Breast epithelium (tissue), 4 donors: ENCODE data around the gene ZNF750. TPM values are rescaled to one million over a fixed set of nuclear protein-coding genes. Genes with fewer than 3 reads are reported as not detected.

ENCODE experiments used
- DNase-seq, 2 donors: peaks; one replicate each; pipeline ENCODE4 v3.0.0-alpha.2; 2019; ENCODE audit warnings: low spot score in 2 of 2
- H3K27ac ChIP-seq, 2 donors: fragments of 200-600 bp; sonication (generic) in 1 of 2; one replicate each; pipeline ENCODE4 v1.5.1; 2016 to 2019; ENCODE audit warnings: mild to moderate bottlenecking in 1 of 2
- H3K27me3 ChIP-seq, 2 donors: fragments of 200-600 bp; sonication (generic) in 1 of 2; one replicate each; pipeline versions ENCODE4 v1.5.1 to v1.6.0; 2017 to 2019; ENCODE audit warnings: control low read depth in 1 of 2, mild to moderate bottlenecking in 1 of 2
- H3K36me3 ChIP-seq: fragments of 200-600 bp; one replicate; pipeline ENCODE4 v1.5.1; 2019
- H3K4me1 ChIP-seq, 2 donors: fragments of 200-600 bp; sonication (generic); one replicate each; pipeline ENCODE4 v1.5.1; 2016 to 2019; ENCODE audit warnings: control low read depth in 1 of 2
- H3K4me3 ChIP-seq, 3 donors: fragments of 200-600 bp; sonication (generic); 1 replicate in 2 of 3; 2 replicates in 1 of 3; pipeline ENCODE4 v1.5.1; 2016 to 2019; ENCODE audit warnings: mild to moderate bottlenecking in 3 of 3, moderate library complexity in 2 of 3
- H3K9me3 ChIP-seq, 2 donors: fragments of 200-600 bp; sonication (generic) in 1 of 2; one replicate each; pipeline ENCODE4 v1.5.1; 2016 to 2019; ENCODE audit warnings: control low read depth in 1 of 2
- POLR2A ChIP-seq: fragments of 450-650 bp; IDR thresholded peaks from one replicate; pipeline ENCODE4 v1.6.1; 2016; ENCODE audit warnings: antibody characterized with exemption, mild to moderate bottlenecking, moderate library complexity
- POLR2AphosphoS5 ChIP-seq, 3 donors: sonication (generic); formaldehyde crosslinking; IDR thresholded peaks; one replicate each; pipeline ENCODE4 v1.6.1; 2017; ENCODE audit warnings: antibody characterized with exemption in 3 of 3
- intact Hi-C: fragments of 100-400 bp; cut with DNase I; formaldehyde crosslinking; loops from one replicate; pipeline ENCODE4 v1.15.1; 2023; ENCODE audit warnings: low total_unique reads
- total RNA-seq, 3 donors: library from RNA; depleted of rRNA; stranded (reverse); fragments of >200 nt; gene quantifications; one replicate each; pipeline ENCODE4 v1.1.0, GENCODE V29; 2016
- TF ChIP-seq, protein P1 (sequence below), 3 donors: fragments of 450-650 bp; IDR thresholded peaks; one replicate each; pipeline ENCODE4 v1.5.1; 2016 to 2017; ENCODE audit warnings: antibody characterized with exemption in 3 of 3, mild to moderate bottlenecking in 3 of 3, moderate library complexity in 3 of 3

ZNF750 gene
- total RNA-seq, 3 donors from 2014 or later: 5.6 to 7.8 TPM; not detected in 1

DNA sequence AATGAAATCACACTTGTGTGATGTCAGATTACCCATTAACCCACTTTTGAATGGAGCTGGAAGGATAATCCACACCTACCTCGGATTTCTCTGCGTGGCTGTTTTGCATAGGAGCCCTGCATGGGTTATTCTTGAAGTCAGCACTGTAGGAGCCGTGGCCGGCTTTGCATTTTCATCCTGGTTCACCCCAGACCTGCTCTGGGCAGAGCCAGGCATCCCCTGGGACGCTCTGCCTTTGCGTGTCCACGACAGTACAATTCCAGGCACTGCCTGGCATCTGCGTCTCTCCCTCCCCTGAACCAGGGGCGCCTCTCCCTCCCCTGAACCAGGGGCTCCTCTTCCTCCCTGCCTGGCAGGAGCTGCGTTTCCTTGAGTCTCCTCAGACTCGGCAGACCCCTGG is 29.7 kb upstream of the ZNF750 start:
- H3K27ac ChIP-seq: no peak overlapping the region
- H3K36me3 ChIP-seq: no peaks in the 10 kb centered on the region
- H3K4me3 ChIP-seq: no peak overlapping the region
- intact Hi-C loops: no loop called here
- no peak for DNase-seq
- no peaks in the 10 kb centered on the region for H3K27me3 ChIP-seq
- peaks cover 0 to 16% of the 10 kb centered on the region in 2 donors for H3K4me1 ChIP-seq
- no peaks in the 10 kb centered on the region for H3K9me3 ChIP-seq
- TF ChIP-seq, protein P1, sequence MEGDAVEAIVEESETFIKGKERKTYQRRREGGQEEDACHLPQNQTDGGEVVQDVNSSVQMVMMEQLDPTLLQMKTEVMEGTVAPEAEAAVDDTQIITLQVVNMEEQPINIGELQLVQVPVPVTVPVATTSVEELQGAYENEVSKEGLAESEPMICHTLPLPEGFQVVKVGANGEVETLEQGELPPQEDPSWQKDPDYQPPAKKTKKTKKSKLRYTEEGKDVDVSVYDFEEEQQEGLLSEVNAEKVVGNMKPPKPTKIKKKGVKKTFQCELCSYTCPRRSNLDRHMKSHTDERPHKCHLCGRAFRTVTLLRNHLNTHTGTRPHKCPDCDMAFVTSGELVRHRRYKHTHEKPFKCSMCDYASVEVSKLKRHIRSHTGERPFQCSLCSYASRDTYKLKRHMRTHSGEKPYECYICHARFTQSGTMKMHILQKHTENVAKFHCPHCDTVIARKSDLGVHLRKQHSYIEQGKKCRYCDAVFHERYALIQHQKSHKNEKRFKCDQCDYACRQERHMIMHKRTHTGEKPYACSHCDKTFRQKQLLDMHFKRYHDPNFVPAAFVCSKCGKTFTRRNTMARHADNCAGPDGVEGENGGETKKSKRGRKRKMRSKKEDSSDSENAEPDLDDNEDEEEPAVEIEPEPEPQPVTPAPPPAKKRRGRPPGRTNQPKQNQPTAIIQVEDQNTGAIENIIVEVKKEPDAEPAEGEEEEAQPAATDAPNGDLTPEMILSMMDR (IDR thresholded peaks at IDR 0.05): no peak
- TF ChIP-seq POLR2AphosphoS5 (IDR thresholded peaks at IDR 0.05) (no peak), POLR2A (no peak)

DNA sequence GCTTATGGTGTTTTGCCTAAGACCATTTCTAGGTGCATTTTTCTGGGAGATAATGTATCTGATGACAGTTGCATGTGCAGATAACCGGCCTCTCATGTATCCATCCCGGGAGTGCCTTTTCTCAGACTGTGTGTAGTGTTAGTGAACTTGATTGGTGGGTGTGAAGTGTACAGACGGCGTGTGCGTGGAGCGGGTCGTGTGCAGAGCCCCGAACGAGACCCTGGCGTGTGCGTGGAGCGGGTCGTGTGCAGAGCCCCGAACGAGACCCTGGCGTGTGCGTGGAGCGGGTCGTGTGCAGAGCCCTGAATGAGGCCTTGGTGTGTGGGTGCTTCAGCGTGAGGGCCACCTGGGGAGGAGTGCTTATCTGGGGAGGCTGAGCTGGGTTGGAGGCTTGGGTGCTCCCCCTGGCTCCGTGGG is 28.9 kb upstream of the ZNF750 start:
- no peak for DNase-seq
- no peaks in the 10 kb centered on the region for H3K9me3 ChIP-seq
- no peaks in the 10 kb centered on the region for H3K27me3 ChIP-seq
- H3K4me1 ChIP-seq: peaks cover 0 to 10% of the 10 kb centered on the region in 2 donors
- H3K36me3 ChIP-seq: no peaks in the 10 kb centered on the region
- intact Hi-C loops: no loop called here
- TF ChIP-seq, protein P1 (IDR thresholded peaks at IDR 0.05): no peak
- TF ChIP-seq POLR2AphosphoS5 (IDR thresholded peaks at IDR 0.05) (no peak), POLR2A (no peak)
- no peak overlapping the region for H3K27ac ChIP-seq
- no peak overlapping the region for H3K4me3 ChIP-seq

DNA sequence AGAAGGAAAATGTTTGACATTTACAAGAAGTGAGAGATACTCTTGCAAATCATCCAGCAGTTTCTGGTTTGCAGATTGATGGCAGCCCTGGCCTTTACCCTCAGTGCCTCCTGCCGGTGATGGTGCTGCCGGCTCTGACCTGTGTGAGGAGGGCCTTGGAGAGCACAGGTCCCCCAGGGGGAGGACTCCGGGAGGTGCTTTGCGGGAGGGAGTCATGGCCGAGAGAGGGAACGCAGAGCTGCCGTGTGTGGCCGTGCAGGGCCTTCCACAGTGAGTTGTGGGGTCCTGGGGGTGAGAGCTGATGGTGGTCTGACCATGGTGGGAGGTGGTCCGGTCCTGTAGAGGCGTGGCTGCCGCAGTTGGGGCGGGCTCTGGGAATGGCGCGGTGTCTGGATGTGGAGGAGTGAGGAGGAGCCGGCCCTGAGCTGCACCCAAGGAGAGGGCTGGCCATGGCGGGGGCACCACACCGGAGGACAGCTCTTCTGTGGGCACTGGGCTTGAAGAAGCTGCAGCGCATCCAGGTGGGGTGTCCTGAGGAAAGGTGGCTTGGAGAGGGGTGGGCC is 28.0 kb upstream of the ZNF750 start:
- Histone ChIP-seq H3K4me3 (no peak overlapping the region), H3K27me3 (no peaks in the 10 kb centered on the region), H3K36me3 (no peaks in the 10 kb centered on the region), H3K4me1 (peaks cover 0 to 10% of the 10 kb centered on the region in 2 donors), H3K27ac (peak overlapping the region in 1 of 2 donors; percentile 17), H3K9me3 (no peaks in the 10 kb centered on the region)
- DNase-seq: no peak
- intact Hi-C loops: no loop called here
- TF ChIP-seq POLR2A: no peak
- no peak for TF ChIP-seq POLR2AphosphoS5 (IDR thresholded peaks at IDR 0.05)
- TF ChIP-seq, protein P1 (IDR thresholded peaks at IDR 0.05): no peak

DNA sequence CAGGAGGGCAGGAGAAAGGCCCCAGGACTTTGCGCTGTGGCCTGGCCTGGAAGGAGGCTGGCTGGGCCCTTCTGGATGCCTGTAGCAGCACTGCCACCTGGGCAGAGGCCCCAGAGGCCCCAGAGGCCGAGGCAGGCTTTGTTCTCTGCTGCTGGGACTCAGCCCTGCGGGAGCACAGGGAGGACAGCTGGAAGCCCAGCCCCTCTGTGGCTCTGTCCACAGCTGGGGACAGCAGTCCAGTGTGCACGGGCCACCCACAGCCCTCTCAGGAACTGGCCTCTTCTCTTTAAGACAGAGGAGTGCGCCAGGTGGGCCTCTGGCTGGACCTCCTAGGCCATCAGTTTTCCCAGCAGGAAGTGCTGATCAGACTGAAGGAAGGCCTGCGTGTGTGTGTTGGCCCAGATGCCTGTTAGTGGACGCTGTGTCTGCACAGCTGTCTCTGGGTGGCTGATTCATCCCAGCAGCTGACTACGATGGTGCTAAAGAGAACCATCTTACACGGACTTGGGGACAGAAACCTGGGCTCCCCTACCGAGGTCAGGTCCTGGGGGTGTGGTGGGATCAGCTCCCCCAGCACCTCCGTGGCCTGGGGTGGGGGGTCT is 26.9 kb upstream of the ZNF750 start:
- Histone ChIP-seq H3K36me3 (no peaks in the 10 kb centered on the region), H3K27ac (peak overlapping the region; percentile 74 to 88), H3K27me3 (no peaks in the 10 kb centered on the region), H3K4me3 (no peak overlapping the region), H3K4me1 (peaks cover 0 to 10% of the 10 kb centered on the region in 2 donors), H3K9me3 (no peaks in the 10 kb centered on the region)
- TF ChIP-seq POLR2AphosphoS5 (IDR thresholded peaks at IDR 0.05) (no peak), POLR2A (no peak)
- TF ChIP-seq, protein P1 (IDR thresholded peaks at IDR 0.05): no peak
- no peak for DNase-seq
- intact Hi-C loops: no loop called here

DNA sequence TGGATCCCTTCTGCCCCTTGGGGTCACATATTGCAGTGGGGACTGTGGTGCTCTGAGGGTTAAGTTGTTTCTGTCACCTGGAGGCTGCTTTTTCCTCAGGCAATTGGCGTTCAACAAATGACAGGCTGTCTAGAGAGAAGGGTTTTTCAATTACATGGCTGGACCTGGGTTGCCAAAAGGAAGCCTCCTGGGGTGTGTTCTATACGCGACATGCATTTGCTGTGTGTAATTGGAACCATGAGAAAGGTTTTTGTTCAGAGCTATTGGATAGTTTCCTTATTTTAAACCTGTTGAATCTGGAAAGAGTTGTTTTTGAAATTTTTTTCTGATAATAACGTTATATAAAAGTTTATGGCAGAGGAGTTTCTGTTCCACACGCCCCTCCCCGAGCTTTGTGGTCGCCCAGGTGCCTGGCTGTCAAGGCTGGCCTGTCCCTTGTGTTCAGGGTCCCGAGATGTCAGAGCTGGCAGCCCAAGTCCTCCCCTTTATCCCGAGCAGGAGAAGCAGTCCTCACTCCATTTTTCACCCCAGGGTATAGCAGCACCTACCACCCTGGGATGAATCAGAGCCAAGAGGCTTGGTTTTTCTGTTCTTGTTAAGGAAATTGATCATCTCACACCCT is 26.1 kb upstream of the ZNF750 start:
- Histone ChIP-seq H3K27ac (peak overlapping the region; percentile 74 to 88), H3K4me3 (no peak overlapping the region), H3K27me3 (no peaks in the 10 kb centered on the region), H3K36me3 (no peaks in the 10 kb centered on the region), H3K9me3 (no peaks in the 10 kb centered on the region), H3K4me1 (peaks cover 0 to 10% of the 10 kb centered on the region in 2 donors)
- DNase-seq: no peak
- no peak for TF ChIP-seq POLR2A
- TF ChIP-seq, protein P1 (IDR thresholded peaks at IDR 0.05): no peak
- TF ChIP-seq POLR2AphosphoS5 (IDR thresholded peaks at IDR 0.05): no peak
- intact Hi-C loops: no loop called here
